GF-D8 (cell line): ENCODE measurements around the gene SPG7.

Experiments
- DNase-seq: peaks from one replicate; lab custom pipeline; 2025; lab: John Stamatoyannopoulos, UW

SPG7 gene

DNA sequence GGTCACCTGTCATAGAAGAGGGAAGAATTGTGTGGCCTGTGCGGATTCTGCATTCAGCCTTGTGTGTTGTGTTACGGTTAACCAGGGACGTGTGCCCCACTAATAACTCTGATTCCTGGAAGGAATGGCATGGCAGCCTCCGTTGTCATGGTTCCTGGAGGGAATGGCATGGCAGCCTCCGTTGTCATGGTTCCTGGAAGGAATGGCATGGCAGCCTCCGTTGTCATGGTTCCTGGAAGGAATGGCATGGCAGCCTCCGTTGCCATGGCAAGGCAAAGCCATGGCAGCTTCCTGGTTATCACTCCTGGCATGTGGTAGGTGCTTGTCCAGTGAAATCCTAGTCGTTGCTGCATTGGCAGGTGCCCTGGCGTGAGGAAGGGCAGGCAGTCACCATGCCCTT is 8.9 kb downstream of the SPG7 start:
- no peak for DNase-seq

DNA sequence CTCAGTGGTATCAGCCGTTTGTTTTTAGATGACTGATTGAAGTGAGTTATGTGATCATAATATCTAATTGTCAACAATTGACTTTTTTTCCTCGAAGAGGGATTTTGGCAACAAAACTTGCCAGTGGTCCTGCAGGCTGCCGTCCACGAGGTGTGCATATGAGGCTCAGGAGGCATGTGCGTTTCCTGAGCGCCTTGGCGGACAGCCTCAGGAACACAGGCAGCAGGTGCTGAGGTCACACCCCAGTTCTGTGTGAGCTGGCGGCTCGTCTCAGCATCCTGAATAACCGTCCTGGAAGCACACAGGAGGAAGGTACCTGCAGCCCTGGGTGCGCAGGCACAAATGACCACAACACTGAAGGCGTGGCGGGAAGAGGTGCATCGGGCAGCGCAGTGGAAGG is 11.7 kb downstream of the SPG7 start:
- DNase-seq = no peak

DNA sequence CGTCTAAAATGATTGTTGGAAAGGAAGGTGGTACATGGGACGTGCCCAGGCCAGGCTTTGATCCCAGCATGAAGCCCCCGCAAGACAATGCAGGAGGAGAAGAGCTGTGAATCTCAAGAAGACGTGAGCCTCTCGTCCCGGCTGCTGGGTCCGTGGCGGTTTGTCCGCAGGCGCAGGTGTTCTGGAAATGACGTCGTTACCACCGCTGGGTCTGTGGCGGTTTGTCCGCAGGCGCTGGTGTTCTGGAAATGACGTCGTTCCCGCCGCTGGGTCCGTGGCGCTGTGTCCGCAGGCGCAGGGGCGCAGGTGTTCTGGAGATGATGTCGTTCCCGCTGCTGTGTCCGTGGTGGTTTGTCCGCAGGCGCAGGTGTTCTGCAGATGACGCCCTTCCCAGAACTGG is 14.1 kb downstream of the SPG7 start:
- no peak for DNase-seq

GRCh38 chr16:89523680-89524344 is 15.6 kb downstream of the SPG7 start:
- no peak for DNase-seq

GRCh38 chr16:89525146-89525913 is 17.1 kb downstream of the SPG7 start:
- no peak for DNase-seq

DNA sequence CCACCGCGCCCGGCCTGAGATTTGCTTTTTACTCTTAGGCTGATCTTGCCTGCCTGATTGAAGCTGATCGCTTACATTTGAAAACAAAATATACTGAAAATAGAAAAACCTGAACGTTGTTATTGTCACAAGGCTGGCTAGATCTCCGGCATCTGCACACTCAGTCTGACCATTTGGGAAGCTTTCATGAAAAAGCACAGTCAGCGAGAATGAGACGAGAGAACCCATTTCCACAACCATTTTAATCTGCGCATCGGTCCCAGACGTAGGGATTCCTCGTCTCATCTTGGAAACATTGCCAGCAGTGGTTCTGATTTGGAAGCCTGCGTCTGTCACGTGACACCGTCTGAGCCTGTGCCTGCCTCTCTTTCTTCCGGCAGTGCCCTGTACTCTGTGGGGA is 20.9 kb downstream of the SPG7 start:
- no peak for DNase-seq

- no peak for DNase-seq
These were observed 22.5 kb downstream of the SPG7 start for GRCh38 chr16:89530401-89531381.

DNA sequence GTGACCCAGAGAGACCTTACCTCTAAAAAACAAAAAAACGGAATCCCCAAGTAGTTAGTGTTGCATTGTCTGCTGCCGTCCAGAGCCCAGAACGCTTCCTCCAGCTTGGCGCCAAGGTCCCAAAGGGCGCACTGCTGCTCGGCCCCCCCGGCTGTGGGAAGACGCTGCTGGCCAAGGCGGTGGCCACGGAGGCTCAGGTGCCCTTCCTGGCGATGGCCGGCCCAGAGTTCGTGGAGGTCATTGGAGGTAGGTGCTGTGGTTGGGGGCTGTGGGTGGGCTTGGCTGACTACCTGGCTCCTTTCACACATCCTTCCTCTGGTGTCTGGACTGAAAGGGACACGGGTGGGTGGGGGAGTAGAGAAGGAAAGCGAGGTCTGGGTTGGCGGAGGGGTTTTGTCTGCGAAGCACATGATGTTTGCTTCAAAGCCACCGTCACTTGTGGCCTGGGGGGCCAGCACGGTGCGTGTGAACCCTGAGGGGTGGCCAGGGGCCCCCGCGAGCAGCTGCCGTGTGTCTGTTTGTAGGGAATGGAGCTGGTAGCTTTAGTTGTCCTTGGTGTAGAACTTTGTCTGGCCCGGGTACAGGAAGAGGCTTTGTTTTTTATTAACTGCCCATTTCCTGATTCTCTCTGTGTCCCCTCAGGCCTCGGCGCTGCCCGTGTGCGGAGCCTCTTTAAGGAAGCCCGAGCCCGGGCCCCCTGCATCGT is 23.8 kb downstream of the SPG7 start:
- DNase-seq = no peak

- peak; percentile 93 for DNase-seq
These were observed 26.1 kb downstream of the SPG7 start for GRCh38 chr16:89534252-89534756.

DNA sequence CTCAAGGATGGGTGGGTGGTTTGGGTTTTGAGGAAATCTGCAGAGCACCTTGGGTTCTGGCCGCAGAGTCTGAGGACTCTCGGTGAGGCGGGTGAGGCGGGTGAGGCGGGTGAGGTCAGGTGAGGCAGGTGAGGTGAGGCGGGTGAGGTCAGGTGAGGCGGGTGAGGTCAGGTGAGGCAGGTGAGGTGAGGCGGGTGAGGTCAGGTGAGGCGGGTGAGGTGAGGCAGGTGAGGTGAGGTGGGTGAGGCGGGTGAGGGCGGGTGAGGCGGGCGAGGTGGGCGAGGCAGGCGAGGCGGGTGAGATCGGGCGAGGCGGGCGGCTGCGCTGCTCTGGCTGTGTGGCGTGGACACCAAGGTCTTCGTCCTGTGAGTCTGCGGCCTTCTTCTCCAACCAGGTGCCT is 28.2 kb downstream of the SPG7 start:
- no peak for DNase-seq

DNA sequence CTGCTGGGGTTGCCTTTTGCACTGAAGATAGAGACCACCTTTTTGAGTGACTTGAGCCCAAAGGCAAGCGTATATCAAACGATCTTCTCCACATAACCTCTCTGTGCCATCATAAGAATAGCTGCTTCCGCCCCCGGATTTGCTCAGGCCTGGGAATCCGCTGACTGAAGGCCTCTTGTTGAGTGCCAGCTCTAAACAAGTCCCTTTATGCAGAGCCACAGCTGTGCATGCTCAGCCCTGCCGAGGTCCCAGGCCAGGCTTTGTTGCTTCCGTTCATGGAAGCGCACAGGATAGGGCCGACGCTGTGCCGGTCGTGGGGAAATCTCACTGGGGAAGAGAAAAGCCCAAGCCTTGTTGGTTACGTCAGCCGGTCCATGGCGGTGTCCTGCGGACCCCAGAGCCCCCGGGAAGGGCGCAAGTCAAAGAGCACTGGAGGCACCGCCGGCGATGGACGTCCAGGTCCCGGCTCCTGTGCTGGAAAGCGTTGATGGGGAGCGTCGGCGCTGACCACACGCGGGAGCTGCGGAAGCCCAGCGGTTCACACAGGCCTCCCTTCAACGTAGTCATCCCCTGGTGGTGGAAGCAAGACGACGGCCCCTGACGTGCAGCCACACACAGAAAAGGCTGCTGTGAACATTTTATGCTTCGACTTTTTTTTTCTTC is 28.8 kb downstream of the SPG7 start:
- DNase-seq = no peak

DNA sequence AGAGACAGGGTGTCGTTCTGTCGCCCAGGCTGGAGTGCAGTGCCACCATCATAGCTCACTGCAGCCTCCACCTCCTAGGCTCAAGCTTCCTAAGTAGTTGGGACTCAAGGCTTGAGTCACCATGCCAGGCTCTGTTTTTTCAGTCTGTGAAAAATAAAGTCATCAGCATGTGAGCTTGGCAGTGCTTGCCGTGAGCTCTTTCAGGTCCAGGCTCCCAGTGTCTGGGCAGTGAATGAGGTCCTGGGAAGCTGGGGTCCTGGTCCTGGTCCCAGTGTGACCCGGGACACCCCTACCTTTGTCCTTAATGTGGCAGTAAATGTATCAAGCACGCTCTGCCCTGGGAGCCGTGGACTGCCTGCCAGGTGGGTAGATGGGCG is 29.3 kb downstream of the SPG7 start:
- no peak for DNase-seq

DNA sequence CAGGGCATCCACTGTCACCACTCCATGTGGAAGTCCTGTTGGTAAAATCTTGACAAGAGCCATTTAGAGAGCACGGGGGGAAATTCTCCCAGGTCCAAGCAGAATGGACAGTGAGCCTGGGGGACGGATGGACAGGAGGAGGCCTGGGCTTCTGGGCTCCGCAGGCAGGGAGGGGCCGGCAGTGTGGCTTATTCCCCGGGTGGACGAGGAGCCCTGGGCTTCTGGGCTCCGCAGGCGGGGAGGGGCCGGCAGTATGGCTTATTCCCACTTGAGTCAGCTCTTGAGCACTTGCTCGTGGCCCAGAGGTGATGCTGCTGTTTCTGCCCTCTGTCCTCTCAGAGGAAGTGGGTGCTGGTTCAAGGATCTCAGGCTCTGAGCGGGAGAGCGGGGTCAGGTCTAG is 30.1 kb downstream of the SPG7 start:
- no peak for DNase-seq

- DNase-seq = no peak
These were observed 32.4 kb downstream of the SPG7 start for GRCh38 chr16:89540557-89540956.

- DNase-seq = no peak
These were observed 33.6 kb downstream of the SPG7 start for GRCh38 chr16:89541792-89542191.

DNA sequence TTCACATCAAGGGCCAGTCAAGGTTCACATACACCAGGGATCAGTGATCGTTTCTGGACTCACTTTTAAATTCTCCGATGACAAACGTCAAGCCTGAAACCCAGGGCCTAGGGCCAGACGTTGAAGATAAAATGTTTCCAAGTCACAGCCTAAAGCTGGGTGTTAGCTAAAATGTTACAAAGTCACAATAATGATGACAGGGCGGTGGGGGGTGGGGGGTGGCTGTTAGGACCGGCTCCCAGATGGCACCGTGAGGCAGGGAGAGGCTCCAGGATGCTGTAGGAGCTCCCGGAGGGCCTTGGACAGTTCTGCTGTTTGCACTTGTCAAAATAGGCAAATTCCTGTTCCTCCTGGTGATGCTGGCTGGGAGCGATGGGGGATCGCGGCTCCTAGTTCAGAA is 35.9 kb downstream of the SPG7 start:
- DNase-seq = no peak

DNA sequence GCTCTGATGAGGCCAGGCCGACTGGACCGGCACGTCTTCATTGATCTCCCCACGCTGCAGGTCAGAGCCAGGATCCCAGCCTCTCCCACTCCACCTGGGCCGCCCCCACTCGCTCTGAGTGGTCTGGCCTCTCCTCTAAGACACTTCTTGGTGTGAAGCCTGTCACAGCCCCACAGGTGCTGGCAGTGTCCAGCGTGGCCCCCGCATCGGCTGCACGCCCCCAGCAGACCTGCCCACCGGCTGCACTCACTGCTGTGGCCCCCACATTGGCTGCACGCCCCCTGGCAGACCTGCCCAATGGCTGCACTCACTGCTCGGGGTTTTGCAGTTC is 36.5 kb downstream of the SPG7 start:
- no peak for DNase-seq

- no peak for DNase-seq
These were observed 37.0 kb downstream of the SPG7 start for GRCh38 chr16:89545044-89545830.

DNA sequence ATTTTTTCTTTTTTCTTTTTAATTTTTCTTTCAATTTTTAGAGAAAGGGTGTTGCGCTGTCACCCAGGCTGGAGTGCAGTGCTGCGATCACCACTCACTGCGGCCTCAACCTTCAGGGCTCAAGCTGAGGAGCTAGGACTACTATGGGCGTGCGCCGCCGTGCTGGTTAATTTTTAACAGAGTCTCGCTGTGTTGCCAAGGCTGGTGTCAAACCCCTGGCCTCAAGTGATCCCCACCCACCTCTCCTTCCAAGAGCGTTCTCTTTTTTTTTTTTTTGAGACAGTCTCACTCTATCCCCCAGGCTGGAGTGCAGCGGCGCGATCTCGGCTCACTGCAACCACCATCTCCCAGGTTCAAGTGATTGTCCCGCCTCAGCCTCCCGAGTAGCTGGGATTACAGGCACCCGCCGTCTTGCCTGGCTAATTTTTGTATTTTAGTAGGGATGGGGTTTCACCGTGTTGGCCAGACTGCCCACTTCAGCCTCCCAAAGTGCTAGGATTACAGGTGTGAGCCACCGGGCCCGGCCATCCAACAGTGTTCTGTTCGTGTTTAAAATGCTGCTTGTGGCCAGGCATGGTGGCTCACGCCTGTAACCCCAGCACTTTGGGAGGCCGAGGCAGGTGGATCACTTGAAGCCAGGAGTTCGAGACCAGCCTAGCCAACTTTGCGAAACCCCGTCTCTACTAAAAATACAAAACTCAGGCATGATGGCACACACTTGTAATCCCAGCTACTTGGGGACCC is 37.8 kb downstream of the SPG7 start:
- DNase-seq = no peak

- no peak for DNase-seq
These were observed 38.6 kb downstream of the SPG7 start for GRCh38 chr16:89546781-89547180.
